ENCODE results near the gene PTPRQ. TPM values are rescaled to one million over a fixed set of nuclear protein-coding genes. Genes with fewer than 3 reads are reported as not detected.

PTPRQ gene
- total and polyA plus RNA-seq, 4 experiments from 2014 or later = not detected

DNA sequence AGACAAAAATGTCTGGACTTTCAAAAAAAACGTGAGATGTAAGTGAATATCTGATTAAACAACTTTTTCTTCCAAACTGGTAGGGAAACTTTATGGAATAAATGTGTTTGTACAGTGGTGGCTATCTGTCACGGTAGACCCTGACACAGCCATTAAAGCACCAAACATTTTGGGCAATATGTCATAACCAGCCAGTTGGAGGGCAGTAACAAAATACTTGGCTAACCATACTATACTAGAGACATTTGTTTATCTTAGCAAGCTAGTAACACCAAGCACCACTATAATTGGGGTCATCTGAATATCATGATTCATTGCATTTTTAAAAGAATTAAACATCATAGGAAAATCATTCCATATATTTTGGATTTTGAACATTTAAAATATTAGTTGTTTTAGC, 257.4 kb downstream of the PTPRQ start:
- Histone ChIP-seq H3K9me3 (ENCODE audit: control insufficient read depth in 1 of 2, low read length in 2 of 2) (no peaks in the 10 kb centered on the region), H3K4me3 (ENCODE audit: low read length in 2 of 2) (no peak overlapping the region), H3K27me3 (ENCODE audit: insufficient read depth, low read length) (no peaks in the 10 kb centered on the region), H3K36me3 (ENCODE audit: insufficient read depth, low read length) (no peaks in the 10 kb centered on the region), H3K27ac (ENCODE audit: low read depth, low read length) (no peak overlapping the region), H3K4me1 (ENCODE audit: insufficient read depth, low read length) (no peaks in the 10 kb centered on the region)
- no peak overlapping the region for H3K27ac Mint-ChIP-seq
- ChIA-PET CTCF (ENCODE audit: partially characterized antibody) (no interaction called here), POLR2A (ENCODE audit: partially characterized antibody) (no interaction called here)
- H3K27me3 Mint-ChIP-seq = no peaks in the 10 kb centered on the region
- H3K4me1 Mint-ChIP-seq = no peaks in the 10 kb centered on the region
- H3K9me3 Mint-ChIP-seq = peaks cover 0 to 4% (median 0%) of the 10 kb centered on the region in 8 donors
- no peaks in the 10 kb centered on the region for H3K36me3 Mint-ChIP-seq
- DNase-seq = no peak
- intact Hi-C loops (cut with micrococcal nuclease) = no loop called here
- no peak overlapping the region for H3K4me3 Mint-ChIP-seq

DNA sequence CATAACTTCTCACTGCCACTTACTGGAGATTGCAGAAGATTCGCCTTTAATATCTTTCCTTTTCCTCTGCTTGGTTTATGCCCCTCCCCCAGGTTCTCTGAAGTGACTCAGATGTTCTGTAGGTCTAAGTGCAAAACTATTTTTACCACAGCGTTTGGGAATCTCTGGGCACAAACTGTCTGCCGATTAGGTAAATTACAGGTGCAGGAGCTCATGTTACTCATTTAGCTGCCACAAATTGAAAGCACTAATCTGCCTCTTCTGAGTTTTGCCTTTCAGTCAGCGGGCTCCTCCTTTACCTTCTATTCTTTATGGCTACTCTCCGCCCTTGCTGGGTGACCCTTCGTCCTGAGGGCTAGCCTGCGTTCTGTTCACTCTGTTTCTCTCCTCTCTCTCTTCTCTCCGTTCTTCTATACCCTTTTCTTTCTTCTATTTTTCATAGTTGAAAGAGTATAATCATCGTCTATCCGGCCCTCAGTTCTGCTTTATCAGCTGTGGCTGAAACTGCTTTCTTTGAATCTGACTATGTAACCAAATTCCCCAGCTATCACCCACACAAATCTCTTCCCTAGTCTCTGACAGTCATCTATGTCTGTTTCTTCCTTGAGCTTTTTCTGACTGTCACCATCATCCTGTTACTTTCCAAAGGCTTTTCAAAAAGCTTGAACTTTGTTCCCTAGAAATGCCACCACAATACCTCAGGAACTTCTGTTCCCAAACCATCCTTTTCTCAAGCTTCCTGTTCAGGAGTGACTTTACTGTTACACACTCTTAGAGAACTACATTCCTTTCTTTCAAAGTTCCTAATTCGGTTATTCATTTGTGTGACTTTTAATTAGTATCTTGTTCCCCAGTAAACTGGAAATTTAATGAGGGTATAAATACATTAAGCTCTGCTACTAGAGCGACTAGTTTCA, 259.1 kb downstream of the PTPRQ start:
- no peak for DNase-seq
- H3K27ac ChIP-seq (ENCODE audit: low read depth, low read length) = no peak overlapping the region
- H3K4me1 ChIP-seq (ENCODE audit: insufficient read depth, low read length) = no peaks in the 10 kb centered on the region
- no peaks in the 10 kb centered on the region for H3K4me1 Mint-ChIP-seq
- H3K36me3 Mint-ChIP-seq = no peaks in the 10 kb centered on the region
- H3K27me3 ChIP-seq (ENCODE audit: insufficient read depth, low read length) = no peaks in the 10 kb centered on the region
- POLR2A ChIA-PET (ENCODE audit: partially characterized antibody) = no interaction called here
- H3K4me3 ChIP-seq (ENCODE audit: low read length in 2 of 2) = no peak overlapping the region
- H3K36me3 ChIP-seq (ENCODE audit: insufficient read depth, low read length) = no peaks in the 10 kb centered on the region
- intact Hi-C loops (cut with micrococcal nuclease) = no loop called here
- no peaks in the 10 kb centered on the region for H3K9me3 ChIP-seq (ENCODE audit: control insufficient read depth in 1 of 2, low read length in 2 of 2)
- no peak overlapping the region for H3K27ac Mint-ChIP-seq
- H3K9me3 Mint-ChIP-seq = peaks cover 0 to 9% (median 1%) of the 10 kb centered on the region in 8 donors
- peaks cover 3% of the 10 kb centered on the region in 2 donors for H3K27me3 Mint-ChIP-seq
- CTCF ChIA-PET (ENCODE audit: partially characterized antibody) = no interaction called here
- H3K4me3 Mint-ChIP-seq = no peak overlapping the region

DNA sequence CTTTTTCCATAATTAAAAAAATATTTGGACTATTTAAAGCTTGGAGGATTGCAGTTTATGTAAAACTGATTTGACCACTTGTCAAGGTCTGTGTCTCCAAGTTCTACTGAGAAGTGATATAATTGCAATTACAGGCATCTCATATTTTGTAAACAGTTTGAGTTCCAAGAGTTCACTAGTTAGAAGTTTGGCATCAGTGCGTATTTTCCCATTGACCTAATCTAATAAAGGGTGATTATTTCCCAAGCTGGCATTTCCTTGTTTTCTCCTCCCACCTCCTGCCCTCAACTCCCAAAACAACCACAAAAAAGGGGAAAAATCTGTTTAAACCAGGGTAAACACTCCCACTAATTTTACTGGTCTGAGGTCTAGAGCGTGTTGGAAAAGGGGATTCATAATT, 260.4 kb downstream of the PTPRQ start:
- no peak for DNase-seq
- H3K27me3 Mint-ChIP-seq = peaks cover 3% of the 10 kb centered on the region in 2 donors
- intact Hi-C loops (cut with micrococcal nuclease) = no loop called here
- H3K36me3 Mint-ChIP-seq = no peaks in the 10 kb centered on the region
- H3K9me3 ChIP-seq (ENCODE audit: control insufficient read depth in 1 of 2, low read length in 2 of 2) = no peaks in the 10 kb centered on the region
- no peak overlapping the region for H3K4me3 ChIP-seq (ENCODE audit: low read length in 2 of 2)
- H3K4me1 ChIP-seq (ENCODE audit: insufficient read depth, low read length) = no peaks in the 10 kb centered on the region
- no peaks in the 10 kb centered on the region for H3K27me3 ChIP-seq (ENCODE audit: insufficient read depth, low read length)
- ChIA-PET CTCF (ENCODE audit: partially characterized antibody) (no interaction called here), POLR2A (ENCODE audit: partially characterized antibody) (no interaction called here)
- peaks cover 0 to 16% (median 5%) of the 10 kb centered on the region in 8 donors for H3K9me3 Mint-ChIP-seq
- no peaks in the 10 kb centered on the region for H3K36me3 ChIP-seq (ENCODE audit: insufficient read depth, low read length)
- no peak overlapping the region for H3K27ac ChIP-seq (ENCODE audit: low read depth, low read length)
- no peak overlapping the region for H3K4me3 Mint-ChIP-seq
- H3K4me1 Mint-ChIP-seq = peaks cover 0 to 2% (median 0%) of the 10 kb centered on the region in 4 donors
- H3K27ac Mint-ChIP-seq = no peak overlapping the region

DNA sequence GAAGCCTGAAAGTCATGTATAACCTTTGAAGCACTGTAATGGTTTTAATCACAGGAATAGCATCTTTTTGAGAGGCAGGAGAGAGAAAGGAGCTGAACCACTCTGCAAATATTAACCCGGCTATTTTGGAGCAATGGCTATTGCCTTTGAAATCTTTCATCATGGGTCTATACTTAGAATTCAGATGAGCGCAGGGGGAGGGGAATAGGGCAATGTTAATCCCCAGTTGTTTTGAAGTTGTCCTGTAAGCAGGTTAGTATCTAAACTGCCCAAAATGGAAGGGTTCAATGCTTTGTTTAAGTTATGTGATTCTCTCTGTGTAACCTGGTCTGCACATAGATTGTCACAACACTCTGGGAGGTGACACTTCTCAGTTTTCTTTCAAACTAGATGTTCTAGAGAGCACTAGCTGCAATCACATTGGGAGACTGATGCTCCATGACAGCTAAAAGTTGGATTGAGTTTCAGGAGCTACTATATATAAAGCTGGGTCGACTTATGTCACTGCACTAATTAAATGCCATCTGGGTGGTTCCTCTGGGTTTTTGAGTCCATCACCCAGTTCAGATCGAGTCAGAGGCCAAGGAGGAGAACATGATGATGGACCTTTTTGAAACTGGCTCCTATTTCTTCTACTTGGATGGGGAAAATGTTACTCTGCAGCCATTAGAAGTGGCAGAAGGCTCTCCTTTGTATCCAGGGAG, 263.2 kb downstream of the PTPRQ start, which contains the start of gene MYF6:
MYF6 (plus strand) TSS at position 509 of the 704 bp plus-strand sequence; CDS start at position 595, 86 bp downstream.
- H3K4me1 Mint-ChIP-seq = peaks cover 0 to 2% (median 0%) of the 10 kb centered on the region in 4 donors
- Histone ChIP-seq H3K27ac (ENCODE audit: low read depth, low read length) (no peak within 1 kb of the TSS), H3K4me3 (ENCODE audit: low read length in 2 of 2) (no peak within 1 kb of the TSS), H3K36me3 (ENCODE audit: insufficient read depth, low read length) (no peaks in the 10 kb centered on the region), H3K9me3 (ENCODE audit: control insufficient read depth in 1 of 2, low read length in 2 of 2) (no peaks in the 10 kb centered on the region), H3K4me1 (ENCODE audit: insufficient read depth, low read length) (no peaks in the 10 kb centered on the region), H3K27me3 (ENCODE audit: insufficient read depth, low read length) (no peaks in the 10 kb centered on the region)
- ChIA-PET CTCF (ENCODE audit: partially characterized antibody) (no interaction called here), POLR2A (ENCODE audit: partially characterized antibody) (no interaction called here)
- H3K27me3 Mint-ChIP-seq = peaks cover 3 to 5% of the 10 kb centered on the region in 2 donors
- peaks cover 0 to 24% (median 5%) of the 10 kb centered on the region in 8 donors for H3K9me3 Mint-ChIP-seq
- DNase-seq = no peak
- peak within 1 kb of the TSS in 1 of 8 donors; percentile 20 for H3K4me3 Mint-ChIP-seq
- no peak within 1 kb of the TSS for H3K27ac Mint-ChIP-seq
- intact Hi-C loops (cut with micrococcal nuclease) = no loop called here
- H3K36me3 Mint-ChIP-seq = no peaks in the 10 kb centered on the region

DNA sequence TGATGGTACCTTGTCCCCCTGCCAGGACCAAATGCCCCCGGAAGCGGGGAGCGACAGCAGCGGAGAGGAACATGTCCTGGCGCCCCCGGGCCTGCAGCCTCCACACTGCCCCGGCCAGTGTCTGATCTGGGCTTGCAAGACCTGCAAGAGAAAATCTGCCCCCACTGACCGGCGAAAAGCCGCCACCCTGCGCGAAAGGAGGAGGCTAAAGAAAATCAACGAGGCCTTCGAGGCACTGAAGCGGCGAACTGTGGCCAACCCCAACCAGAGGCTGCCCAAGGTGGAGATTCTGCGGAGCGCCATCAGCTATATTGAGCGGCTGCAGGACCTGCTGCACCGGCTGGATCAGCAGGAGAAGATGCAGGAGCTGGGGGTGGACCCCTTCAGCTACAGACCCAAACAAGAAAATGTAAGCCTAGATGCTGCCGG, 263.8 kb downstream of the PTPRQ start:
- no peak for DNase-seq
- no peak overlapping the region for H3K4me3 Mint-ChIP-seq
- Histone ChIP-seq H3K27ac (ENCODE audit: low read depth, low read length) (no peak overlapping the region), H3K4me3 (ENCODE audit: low read length in 2 of 2) (no peak overlapping the region), H3K27me3 (ENCODE audit: insufficient read depth, low read length) (no peaks in the 10 kb centered on the region), H3K36me3 (ENCODE audit: insufficient read depth, low read length) (no peaks in the 10 kb centered on the region), H3K9me3 (ENCODE audit: control insufficient read depth in 1 of 2, low read length in 2 of 2) (no peaks in the 10 kb centered on the region), H3K4me1 (ENCODE audit: insufficient read depth, low read length) (no peaks in the 10 kb centered on the region)
- POLR2A ChIA-PET (ENCODE audit: partially characterized antibody) = no interaction called here
- H3K27ac Mint-ChIP-seq = no peak overlapping the region
- H3K36me3 Mint-ChIP-seq = no peaks in the 10 kb centered on the region
- peaks cover 3 to 7% of the 10 kb centered on the region in 2 donors for H3K27me3 Mint-ChIP-seq
- CTCF ChIA-PET (ENCODE audit: partially characterized antibody) = no interaction called here
- intact Hi-C loops (cut with micrococcal nuclease) = no loop called here
- H3K9me3 Mint-ChIP-seq = peaks cover 0 to 24% (median 5%) of the 10 kb centered on the region in 8 donors
- H3K4me1 Mint-ChIP-seq = peaks cover 0 to 2% (median 0%) of the 10 kb centered on the region in 4 donors

DNA sequence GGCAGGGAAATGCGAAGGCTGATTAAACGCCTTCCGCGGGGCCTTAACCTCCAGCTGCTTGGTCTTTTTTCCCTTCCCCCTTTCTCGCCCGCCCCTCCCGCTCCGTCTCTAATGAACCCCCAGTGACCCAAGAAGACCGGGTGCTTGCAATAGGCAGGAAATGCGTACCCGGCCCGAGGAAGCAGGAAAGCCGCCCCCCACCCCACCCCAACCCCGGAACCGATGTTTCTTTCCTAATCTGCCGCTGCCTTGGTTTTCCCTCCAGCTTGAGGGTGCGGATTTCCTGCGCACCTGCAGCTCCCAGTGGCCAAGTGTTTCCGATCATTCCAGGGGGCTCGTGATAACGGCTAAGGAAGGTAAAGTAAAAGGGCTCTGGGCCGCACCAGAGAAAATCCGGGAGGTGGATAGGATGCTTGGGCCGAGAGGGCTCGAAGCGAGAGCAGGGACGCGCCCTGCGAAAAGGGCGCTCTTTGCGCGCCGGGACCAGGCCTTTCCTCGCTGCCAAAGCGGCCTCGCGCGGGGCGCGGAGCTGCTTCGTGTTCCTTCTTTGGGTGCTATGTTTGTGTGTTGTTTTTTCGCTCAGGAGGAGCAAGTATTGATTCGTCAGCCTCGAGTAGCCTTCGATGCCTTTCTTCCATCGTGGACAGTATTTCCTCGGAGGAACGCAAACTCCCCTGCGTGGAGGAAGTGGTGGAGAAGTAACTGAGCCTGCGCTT, 264.4 kb downstream of the PTPRQ start:
- H3K9me3 Mint-ChIP-seq = peaks cover 0 to 22% (median 5%) of the 10 kb centered on the region in 8 donors
- POLR2A ChIA-PET (ENCODE audit: partially characterized antibody) = no interaction called here

DNA sequence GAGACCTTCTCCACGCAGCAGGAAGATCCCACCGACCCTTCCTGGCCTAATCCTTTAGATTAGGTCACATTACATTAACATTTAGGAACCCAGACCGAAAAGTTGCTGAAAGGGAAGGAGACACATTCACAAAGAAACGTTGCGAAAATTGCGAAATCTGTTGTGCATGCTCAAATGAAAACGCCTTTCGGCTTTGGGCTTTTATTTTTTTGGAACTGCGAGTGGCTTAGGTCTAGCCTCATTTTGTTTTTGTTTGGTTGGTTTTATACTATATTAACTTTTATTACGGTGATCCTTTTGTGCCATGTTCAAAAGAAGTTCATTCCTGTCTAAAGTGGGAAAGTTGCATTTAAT, 264.9 kb downstream of the PTPRQ start:
- Histone ChIP-seq H3K4me3 (ENCODE audit: low read length in 2 of 2) (no peak overlapping the region), H3K27me3 (ENCODE audit: insufficient read depth, low read length) (no peaks in the 10 kb centered on the region), H3K4me1 (ENCODE audit: insufficient read depth, low read length) (no peaks in the 10 kb centered on the region), H3K36me3 (ENCODE audit: insufficient read depth, low read length) (no peaks in the 10 kb centered on the region), H3K27ac (ENCODE audit: low read depth, low read length) (no peak overlapping the region), H3K9me3 (ENCODE audit: control insufficient read depth in 1 of 2, low read length in 2 of 2) (no peaks in the 10 kb centered on the region)
- intact Hi-C loops (cut with micrococcal nuclease) = no loop called here
- H3K4me1 Mint-ChIP-seq = peaks cover 0 to 2% (median 0%) of the 10 kb centered on the region in 4 donors
- H3K27me3 Mint-ChIP-seq = peaks cover 3 to 7% of the 10 kb centered on the region in 2 donors
- H3K4me3 Mint-ChIP-seq = no peak overlapping the region
- H3K36me3 Mint-ChIP-seq = no peaks in the 10 kb centered on the region
- H3K27ac Mint-ChIP-seq = no peak overlapping the region
- ChIA-PET POLR2A (ENCODE audit: partially characterized antibody) (no interaction called here), CTCF (ENCODE audit: partially characterized antibody) (no interaction called here)
- DNase-seq = no peak
- peaks cover 0 to 26% (median 8%) of the 10 kb centered on the region in 8 donors for H3K9me3 Mint-ChIP-seq

More for the DNA sequence above, 264.4 kb downstream of the PTPRQ start:
- peaks cover 0 to 2% (median 0%) of the 10 kb centered on the region in 4 donors for H3K4me1 Mint-ChIP-seq
- Histone ChIP-seq H3K36me3 (ENCODE audit: insufficient read depth, low read length) (no peaks in the 10 kb centered on the region), H3K27me3 (ENCODE audit: insufficient read depth, low read length) (no peaks in the 10 kb centered on the region), H3K27ac (ENCODE audit: low read depth, low read length) (no peak overlapping the region), H3K9me3 (ENCODE audit: control insufficient read depth in 1 of 2, low read length in 2 of 2) (no peaks in the 10 kb centered on the region), H3K4me1 (ENCODE audit: insufficient read depth, low read length) (no peaks in the 10 kb centered on the region), H3K4me3 (ENCODE audit: low read length in 2 of 2) (no peak overlapping the region)
- H3K27me3 Mint-ChIP-seq = peaks cover 3 to 7% of the 10 kb centered on the region in 2 donors
- H3K36me3 Mint-ChIP-seq = no peaks in the 10 kb centered on the region
- no peak overlapping the region for H3K27ac Mint-ChIP-seq
- CTCF ChIA-PET (ENCODE audit: partially characterized antibody) = no interaction called here
- no peak for DNase-seq
- peak overlapping the region in 1 of 8 donors; percentile 20 for H3K4me3 Mint-ChIP-seq
- intact Hi-C loops (cut with micrococcal nuclease) = no loop called here

All from CD4-positive, alpha-beta memory T cell (primary cell).